ENCODE data around the gene ELSPBP1. TPM values are rescaled to one million over a fixed set of nuclear protein-coding genes. Genes with fewer than 3 reads are reported as not detected.

ELSPBP1 gene
- total and polyA plus RNA-seq, 4 experiments from 2014 or later = not detected

- intact Hi-C loops (cut with micrococcal nuclease) = no loop called here
- H3K4me3 Mint-ChIP-seq = no peak overlapping the region
- H3K27me3 ChIP-seq (ENCODE audit: insufficient read depth, low read length) = peaks cover 3% of the 10 kb centered on the region
- DNase-seq = no peak
- H3K27me3 Mint-ChIP-seq = peaks cover 25 to 26% of the 10 kb centered on the region in 2 donors
- POLR2A ChIA-PET (ENCODE audit: partially characterized antibody) = no interaction called here
- H3K27ac ChIP-seq (ENCODE audit: low read depth, low read length) = no peak overlapping the region
- no peaks in the 10 kb centered on the region for H3K36me3 Mint-ChIP-seq
- no peak overlapping the region for H3K27ac Mint-ChIP-seq
- H3K4me3 ChIP-seq (ENCODE audit: low read length in 2 of 2) = no peak overlapping the region
- H3K4me1 Mint-ChIP-seq = no peaks in the 10 kb centered on the region
- H3K4me1 ChIP-seq (ENCODE audit: insufficient read depth, low read length) = no peaks in the 10 kb centered on the region
- H3K9me3 Mint-ChIP-seq = peaks cover 0 to 18% (median 4%) of the 10 kb centered on the region in 8 donors
- no peaks in the 10 kb centered on the region for H3K36me3 ChIP-seq (ENCODE audit: insufficient read depth, low read length)
- CTCF ChIA-PET (ENCODE audit: partially characterized antibody) = no interaction called here
- no peaks in the 10 kb centered on the region for H3K9me3 ChIP-seq (ENCODE audit: control insufficient read depth in 1 of 2, low read length in 2 of 2)
Measured at GRCh38 chr19:48041877-48042580, 47.6 kb downstream of the ELSPBP1 start.

GRCh38 chr19:48043675-48044258, 49.3 kb downstream of the ELSPBP1 start, which contains the start of gene CABP5:
Gene CABP5 (minus strand): TSS chr19:48044079. CDS start chr19:48043922, 157 bp downstream.
- H3K27me3 Mint-ChIP-seq = peaks cover 23 to 29% of the 10 kb centered on the region in 2 donors
- intact Hi-C loops (cut with micrococcal nuclease) = no loop called here
- ChIA-PET POLR2A (ENCODE audit: partially characterized antibody) (no interaction called here), CTCF (ENCODE audit: partially characterized antibody) (no interaction called here)
- H3K4me3 Mint-ChIP-seq = no peak within 1 kb of the TSS
- H3K27ac Mint-ChIP-seq = no peak within 1 kb of the TSS
- H3K4me3 ChIP-seq (ENCODE audit: low read length in 2 of 2) = no peak within 1 kb of the TSS
- H3K9me3 ChIP-seq (ENCODE audit: control insufficient read depth in 1 of 2, low read length in 2 of 2) = no peaks in the 10 kb centered on the region
- no peaks in the 10 kb centered on the region for H3K4me1 ChIP-seq (ENCODE audit: insufficient read depth, low read length)
- H3K4me1 Mint-ChIP-seq = no peaks in the 10 kb centered on the region
- no peaks in the 10 kb centered on the region for H3K36me3 ChIP-seq (ENCODE audit: insufficient read depth, low read length)
- H3K27ac ChIP-seq (ENCODE audit: low read depth, low read length) = no peak within 1 kb of the TSS
- peaks cover 3% of the 10 kb centered on the region for H3K27me3 ChIP-seq (ENCODE audit: insufficient read depth, low read length)
- H3K9me3 Mint-ChIP-seq = peaks cover 0 to 10% (median under 1%) of the 10 kb centered on the region in 8 donors
- DNase-seq = no peak
- H3K36me3 Mint-ChIP-seq = no peaks in the 10 kb centered on the region

GRCh38 chr19:48044561-48044960, 50.1 kb downstream of the ELSPBP1 start:
- no peak overlapping the region for H3K4me3 Mint-ChIP-seq
- Histone ChIP-seq H3K9me3 (ENCODE audit: control insufficient read depth in 1 of 2, low read length in 2 of 2) (no peaks in the 10 kb centered on the region), H3K27ac (ENCODE audit: low read depth, low read length) (no peak overlapping the region), H3K27me3 (ENCODE audit: insufficient read depth, low read length) (peaks cover 3% of the 10 kb centered on the region), H3K4me3 (ENCODE audit: low read length in 2 of 2) (no peak overlapping the region), H3K36me3 (ENCODE audit: insufficient read depth, low read length) (no peaks in the 10 kb centered on the region), H3K4me1 (ENCODE audit: insufficient read depth, low read length) (no peaks in the 10 kb centered on the region)
- no peaks in the 10 kb centered on the region for H3K4me1 Mint-ChIP-seq
- DNase-seq = no peak
- ChIA-PET CTCF (ENCODE audit: partially characterized antibody) (no interaction called here), POLR2A (ENCODE audit: partially characterized antibody) (no interaction called here)
- peaks cover 0 to 4% (median 0%) of the 10 kb centered on the region in 8 donors for H3K9me3 Mint-ChIP-seq
- intact Hi-C loops (cut with micrococcal nuclease) = no loop called here
- peaks cover 15 to 25% of the 10 kb centered on the region in 2 donors for H3K27me3 Mint-ChIP-seq
- peaks cover 0 to 3% of the 10 kb centered on the region in 2 donors for H3K36me3 Mint-ChIP-seq
- H3K27ac Mint-ChIP-seq = no peak overlapping the region

- no peaks in the 10 kb centered on the region for H3K36me3 ChIP-seq (ENCODE audit: insufficient read depth, low read length)
- H3K4me1 Mint-ChIP-seq = no peaks in the 10 kb centered on the region
- no peak overlapping the region for H3K4me3 ChIP-seq (ENCODE audit: low read length in 2 of 2)
- peaks cover 0 to 5% (median 0%) of the 10 kb centered on the region in 8 donors for H3K9me3 Mint-ChIP-seq
- intact Hi-C loops (cut with micrococcal nuclease) = no loop called here
- no peak overlapping the region for H3K27ac ChIP-seq (ENCODE audit: low read depth, low read length)
- no peaks in the 10 kb centered on the region for H3K27me3 ChIP-seq (ENCODE audit: insufficient read depth, low read length)
- no peak overlapping the region for H3K4me3 Mint-ChIP-seq
- H3K27ac Mint-ChIP-seq = no peak overlapping the region
- DNase-seq = no peak
- peaks cover 0 to 11% of the 10 kb centered on the region in 2 donors for H3K27me3 Mint-ChIP-seq
- CTCF ChIA-PET (ENCODE audit: partially characterized antibody) = no interaction called here
- H3K4me1 ChIP-seq (ENCODE audit: insufficient read depth, low read length) = no peaks in the 10 kb centered on the region
- POLR2A ChIA-PET (ENCODE audit: partially characterized antibody) = no interaction called here
- peaks cover 0 to 5% of the 10 kb centered on the region in 2 donors for H3K36me3 Mint-ChIP-seq
- H3K9me3 ChIP-seq (ENCODE audit: control insufficient read depth in 1 of 2, low read length in 2 of 2) = no peaks in the 10 kb centered on the region
Measured at GRCh38 chr19:48051335-48052033, 57.1 kb downstream of the ELSPBP1 start.

GRCh38 chr19:48053076-48053475, 58.6 kb downstream of the ELSPBP1 start:
- Mint-ChIP-seq H3K4me3 (no peak overlapping the region), H3K9me3 (peaks cover 0 to 5% (median 0%) of the 10 kb centered on the region in 8 donors), H3K27ac (no peak overlapping the region), H3K4me1 (no peaks in the 10 kb centered on the region), H3K27me3 (peaks cover 0 to 10% of the 10 kb centered on the region in 2 donors), H3K36me3 (peaks cover 0 to 5% of the 10 kb centered on the region in 2 donors)
- DNase-seq = no peak
- no peaks in the 10 kb centered on the region for H3K9me3 ChIP-seq (ENCODE audit: control insufficient read depth in 1 of 2, low read length in 2 of 2)
- H3K27me3 ChIP-seq (ENCODE audit: insufficient read depth, low read length) = no peaks in the 10 kb centered on the region
- H3K36me3 ChIP-seq (ENCODE audit: insufficient read depth, low read length) = no peaks in the 10 kb centered on the region
- no peak overlapping the region for H3K27ac ChIP-seq (ENCODE audit: low read depth, low read length)
- ChIA-PET CTCF (ENCODE audit: partially characterized antibody) (no interaction called here), POLR2A (ENCODE audit: partially characterized antibody) (no interaction called here)
- no peaks in the 10 kb centered on the region for H3K4me1 ChIP-seq (ENCODE audit: insufficient read depth, low read length)
- intact Hi-C loops (cut with micrococcal nuclease) = no loop called here
- H3K4me3 ChIP-seq (ENCODE audit: low read length in 2 of 2) = no peak overlapping the region

- POLR2A ChIA-PET (ENCODE audit: partially characterized antibody) = no interaction called here
- no peaks in the 10 kb centered on the region for H3K9me3 ChIP-seq (ENCODE audit: control insufficient read depth in 1 of 2, low read length in 2 of 2)
- Mint-ChIP-seq H3K27me3 (peaks cover 0 to 6% of the 10 kb centered on the region in 2 donors), H3K9me3 (peaks cover 0 to 5% (median 0%) of the 10 kb centered on the region in 8 donors), H3K27ac (no peak overlapping the region), H3K36me3 (peaks cover 0 to 4% of the 10 kb centered on the region in 2 donors), H3K4me3 (no peak overlapping the region), H3K4me1 (no peaks in the 10 kb centered on the region)
- no peak for DNase-seq
- CTCF ChIA-PET (ENCODE audit: partially characterized antibody) = no interaction called here
- H3K4me3 ChIP-seq (ENCODE audit: low read length in 2 of 2) = no peak overlapping the region
- H3K27me3 ChIP-seq (ENCODE audit: insufficient read depth, low read length) = no peaks in the 10 kb centered on the region
- no peak overlapping the region for H3K27ac ChIP-seq (ENCODE audit: low read depth, low read length)
- no peaks in the 10 kb centered on the region for H3K36me3 ChIP-seq (ENCODE audit: insufficient read depth, low read length)
- no peaks in the 10 kb centered on the region for H3K4me1 ChIP-seq (ENCODE audit: insufficient read depth, low read length)
- intact Hi-C loops (cut with micrococcal nuclease) = no loop called here
Measured at GRCh38 chr19:48053856-48054255, 59.4 kb downstream of the ELSPBP1 start.

- H3K27ac Mint-ChIP-seq = no peak overlapping the region
- H3K9me3 ChIP-seq (ENCODE audit: control insufficient read depth in 1 of 2, low read length in 2 of 2) = no peaks in the 10 kb centered on the region
- H3K27me3 Mint-ChIP-seq = peaks cover 0 to 23% of the 10 kb centered on the region in 2 donors
- no peak overlapping the region for H3K27ac ChIP-seq (ENCODE audit: low read depth, low read length)
- H3K4me1 Mint-ChIP-seq = peaks cover 0 to 2% (median 0%) of the 10 kb centered on the region in 4 donors
- DNase-seq = no peak
- no peaks in the 10 kb centered on the region for H3K9me3 Mint-ChIP-seq
- ChIA-PET POLR2A (ENCODE audit: partially characterized antibody) (no interaction called here), CTCF (ENCODE audit: partially characterized antibody) (no interaction called here)
- no peaks in the 10 kb centered on the region for H3K36me3 ChIP-seq (ENCODE audit: insufficient read depth, low read length)
- no peak overlapping the region for H3K4me3 ChIP-seq (ENCODE audit: low read length in 2 of 2)
- no peaks in the 10 kb centered on the region for H3K4me1 ChIP-seq (ENCODE audit: insufficient read depth, low read length)
- H3K36me3 Mint-ChIP-seq = no peaks in the 10 kb centered on the region
- no peaks in the 10 kb centered on the region for H3K27me3 ChIP-seq (ENCODE audit: insufficient read depth, low read length)
- intact Hi-C loops (cut with micrococcal nuclease) = no loop called here
- H3K4me3 Mint-ChIP-seq = no peak overlapping the region
Measured at GRCh38 chr19:48059331-48059730, 64.9 kb downstream of the ELSPBP1 start.
